ENCODE results near the gene INTS14. TPM values are rescaled to one million over a fixed set of nuclear protein-coding genes. Genes with fewer than 3 reads are reported as not detected.

INTS14 gene
- total RNA-seq, 1 experiment from 2014 or later = 50.1 TPM

- no peaks in the 10 kb centered on the region for H3K4me1 Mint-ChIP-seq (ENCODE audit: low read depth, unreplicated experiment)
- no peak overlapping the region for H3K27ac Mint-ChIP-seq (ENCODE audit: unreplicated experiment)
- H3K27me3 Mint-ChIP-seq (ENCODE audit: unreplicated experiment) = no peaks in the 10 kb centered on the region
- DNase-seq = no peak
- CTCF ChIA-PET = no interaction called here
- peaks cover 27% of the 10 kb centered on the region for H3K36me3 Mint-ChIP-seq (ENCODE audit: insufficient read depth, unreplicated experiment)
- BruUV-seq (replicated peaks) = no TSS peak
- TF ChIP-seq CTCF (IDR thresholded peaks at IDR 0.05; ENCODE audit: unreplicated experiment) = no peak
- intact Hi-C loops (cut with micrococcal nuclease; ENCODE audit: unreplicated experiment) = no loop called here
- H3K9me3 Mint-ChIP-seq (ENCODE audit: low read depth, unreplicated experiment) = no peaks in the 10 kb centered on the region
- H3K4me3 Mint-ChIP-seq (ENCODE audit: low read depth, unreplicated experiment) = no peak overlapping the region
Measured at GRCh38 chr15:65603134-65603533, 7.8 kb downstream of the INTS14 start.

GRCh38 chr15:65599677-65600076, 11.3 kb downstream of the INTS14 start:
- Mint-ChIP-seq H3K27ac (ENCODE audit: unreplicated experiment) (no peak overlapping the region), H3K4me3 (ENCODE audit: low read depth, unreplicated experiment) (no peak overlapping the region), H3K27me3 (ENCODE audit: unreplicated experiment) (no peaks in the 10 kb centered on the region), H3K9me3 (ENCODE audit: low read depth, unreplicated experiment) (no peaks in the 10 kb centered on the region), H3K36me3 (ENCODE audit: insufficient read depth, unreplicated experiment) (peaks cover 38% of the 10 kb centered on the region), H3K4me1 (ENCODE audit: low read depth, unreplicated experiment) (no peaks in the 10 kb centered on the region)
- TF ChIP-seq CTCF (IDR thresholded peaks at IDR 0.05; ENCODE audit: unreplicated experiment) = no peak
- intact Hi-C loops (cut with micrococcal nuclease; ENCODE audit: unreplicated experiment) = no loop called here
- CTCF ChIA-PET = no interaction called here
- DNase-seq = no peak
- no TSS peak for BruUV-seq (replicated peaks)

DNA sequence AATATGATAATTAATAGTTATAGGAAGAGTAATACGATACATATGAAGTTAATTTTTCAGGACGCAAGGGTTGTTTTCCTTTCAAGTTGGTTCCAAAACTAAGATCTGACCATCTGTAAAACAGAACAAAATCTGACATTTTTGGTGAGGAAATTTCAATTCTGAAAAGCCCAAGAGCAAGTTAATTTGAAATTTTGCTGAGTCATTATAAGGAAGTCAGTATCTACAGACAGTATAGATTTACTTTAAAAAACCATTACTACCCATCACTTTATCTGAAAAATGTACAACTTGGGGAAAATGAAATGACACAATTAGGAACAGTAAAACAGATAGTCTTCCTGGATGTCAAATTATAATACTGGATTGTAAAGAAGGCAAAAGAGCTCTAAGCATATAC, 12.5 kb downstream of the INTS14 start:
- Mint-ChIP-seq H3K27me3 (ENCODE audit: unreplicated experiment) (no peaks in the 10 kb centered on the region), H3K4me3 (ENCODE audit: low read depth, unreplicated experiment) (no peak overlapping the region), H3K27ac (ENCODE audit: unreplicated experiment) (no peak overlapping the region), H3K4me1 (ENCODE audit: low read depth, unreplicated experiment) (no peaks in the 10 kb centered on the region), H3K36me3 (ENCODE audit: insufficient read depth, unreplicated experiment) (peaks cover 35% of the 10 kb centered on the region), H3K9me3 (ENCODE audit: low read depth, unreplicated experiment) (no peaks in the 10 kb centered on the region)
- intact Hi-C loops (cut with micrococcal nuclease; ENCODE audit: unreplicated experiment) = no loop called here
- CTCF ChIA-PET = no interaction called here
- TF ChIP-seq CTCF (IDR thresholded peaks at IDR 0.05; ENCODE audit: unreplicated experiment) = no peak
- BruUV-seq (replicated peaks) = no TSS peak
- no peak for DNase-seq

DNA sequence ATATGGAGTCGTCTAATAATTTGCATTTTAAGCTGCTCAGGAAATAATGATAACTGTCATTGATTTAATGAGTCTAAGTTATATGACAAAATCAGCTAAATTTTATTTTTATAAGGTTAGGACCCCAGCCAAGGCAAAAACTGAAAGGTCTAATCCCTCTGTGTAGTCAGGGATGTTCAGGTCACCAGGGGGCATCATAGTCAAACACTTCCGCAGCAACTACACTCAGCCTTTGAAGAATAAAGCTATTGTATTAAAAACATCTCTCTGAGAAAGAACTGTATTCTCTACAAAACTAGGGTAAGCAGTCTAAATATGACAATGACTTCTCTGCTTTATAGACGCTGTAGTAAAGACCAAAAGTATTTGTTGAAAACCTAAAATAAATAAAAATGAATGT, 15.0 kb downstream of the INTS14 start:
- no TSS peak for BruUV-seq (replicated peaks)

More for the DNA sequence above, 15.0 kb downstream of the INTS14 start:
- CTCF ChIA-PET = interaction anchor here (0.6 to 1.6 kb wide), 3 partner anchors 15 to 386 kb away, joined by 3 to 4 read pairs (median 4); partner anchors contain the start of gene INTS14
- DNase-seq = peak; percentile 14
- Mint-ChIP-seq H3K27ac (ENCODE audit: unreplicated experiment) (no peak overlapping the region), H3K4me3 (ENCODE audit: low read depth, unreplicated experiment) (no peak overlapping the region), H3K27me3 (ENCODE audit: unreplicated experiment) (no peaks in the 10 kb centered on the region), H3K4me1 (ENCODE audit: low read depth, unreplicated experiment) (no peaks in the 10 kb centered on the region), H3K9me3 (ENCODE audit: low read depth, unreplicated experiment) (no peaks in the 10 kb centered on the region), H3K36me3 (ENCODE audit: insufficient read depth, unreplicated experiment) (peaks cover 23% of the 10 kb centered on the region)
- intact Hi-C loops (cut with micrococcal nuclease; ENCODE audit: unreplicated experiment) = no loop called here
- no peak for TF ChIP-seq CTCF (IDR thresholded peaks at IDR 0.05; ENCODE audit: unreplicated experiment)
